OCI-LY7 (cell line): Measurements from ENCODE around the gene SLFN5. TPM values are rescaled to one million over a fixed set of nuclear protein-coding genes. Genes with fewer than 3 reads are reported as not detected.

Experiments
- BruUV-seq: library from RNA; stranded (reverse); fragments of 400-500 nt; replicated peaks from 2 replicates; lab custom pipeline; 2021; lab: Mats Ljungman, UMichigan
- CTCF ChIA-PET: fragments of 300-600 bp; sonication (Branson Sonifier 250); formaldehyde crosslinking; loops from one replicate; lab custom pipeline; 2022; ENCODE audit warnings: antibody characterized with exemption; ENCODE audit not compliant: unreplicated experiment; lab: Charles Lee
- POLR2A ChIA-PET: fragments of 300-600 bp; sonication (Branson Sonifier 250); formaldehyde crosslinking; loops from one replicate; lab custom pipeline; 2022; ENCODE audit warnings: antibody characterized with exemption; lab: Charles Lee
- DNase-seq: peaks from one replicate; pipeline ENCODE4 v3.0.0-alpha.2; 2015; ENCODE audit warnings: low spot score
- H2AFZ ChIP-seq: fragments of 200-600 bp; sonication (generic), shearing (Covaris generic); 2 replicates; pipeline ENCODE4 v1.6.1; 2014; ENCODE audit warnings: mild to moderate bottlenecking, antibody characterized with exemption, low read length, moderate library complexity
- H3K27ac ChIP-seq: fragments of 200-600 bp; sonication (generic); 2 replicates; pipeline ENCODE4 v1.5.1; 2014; ENCODE audit warnings: mixed run types, low read depth, mild to moderate bottlenecking, moderate library complexity, low read length, inconsistent platforms; ENCODE audit not compliant: poor library complexity, severe bottlenecking
- H3K36me3 ChIP-seq: fragments of 200-600 bp; sonication (generic); 2 replicates; pipeline ENCODE4 v1.6.1; 2014; ENCODE audit warnings: mild to moderate bottlenecking, antibody characterized with exemption, low read length, moderate library complexity, mixed read lengths; ENCODE audit not compliant: insufficient read depth
- H3K4me1 ChIP-seq: fragments of 200-600 bp; sonication (generic); 2 replicates; pipeline ENCODE4 v1.5.1; 2014; ENCODE audit warnings: mild to moderate bottlenecking, low read length; ENCODE audit not compliant: insufficient read depth, poor library complexity, severe bottlenecking
- H3K4me2 ChIP-seq: fragments of 200-600 bp; sonication (generic); 2 replicates; pipeline ENCODE4 v1.6.1; 2014; ENCODE audit warnings: mild to moderate bottlenecking, low read length
- H3K4me3 ChIP-seq: fragments of 200-600 bp; sonication (generic); 2 replicates; pipeline ENCODE4 v1.5.1; 2014; ENCODE audit warnings: mild to moderate bottlenecking, low read depth, low read length; ENCODE audit not compliant: poor library complexity, severe bottlenecking
- H3K79me2 ChIP-seq: fragments of 200-600 bp; sonication (generic); 2 replicates; pipeline ENCODE4 v1.6.1; 2016; ENCODE audit warnings: low read depth, mild to moderate bottlenecking, low read length, moderate library complexity, mixed read lengths; ENCODE audit not compliant: insufficient read depth
- H3K9me2 ChIP-seq: fragments of 200-600 bp; sonication (generic); 2 replicates; pipeline ENCODE4 v1.6.1; 2016; ENCODE audit warnings: mild to moderate bottlenecking, low read length, mixed read lengths; ENCODE audit not compliant: insufficient read depth
- H3K9me3 ChIP-seq: fragments of 200-600 bp; sonication (generic); 2 replicates; pipeline ENCODE4 v1.6.1; 2014; ENCODE audit warnings: mild to moderate bottlenecking, mixed run types, low read length, mixed read lengths
- H4K20me1 ChIP-seq: fragments of 200-600 bp; sonication (generic); 2 replicates; pipeline ENCODE4 v1.6.1; 2014; ENCODE audit warnings: mild to moderate bottlenecking, antibody characterized with exemption, low read length, moderate library complexity, mixed read lengths; ENCODE audit not compliant: insufficient read depth
- CTCF ChIP-seq: fragments of 200-600 bp; sonication (generic); conservative IDR thresholded peaks from 2 replicates; pipeline ENCODE4 v1.5.1; 2014; ENCODE audit warnings: mild to moderate bottlenecking, antibody characterized with exemption, low read length, moderate library complexity, mixed read lengths
- EZH2phosphoT487 ChIP-seq: fragments of 200-600 bp; sonication (generic); IDR thresholded peaks from 2 replicates; pipeline ENCODE4 v1.6.1; 2018; ENCODE audit warnings: low read depth, borderline replicate concordance, mild to moderate bottlenecking, mixed run types, antibody characterized with exemption, low read length, moderate library complexity, mixed read lengths
- intact Hi-C: fragments of 100-400 bp; cut with micrococcal nuclease; formaldehyde crosslinking; loops from one replicate; pipeline ENCODE4 v1.10.0; 2022; ENCODE audit not compliant: unreplicated experiment
- total RNA-seq, 2 experiments: library from RNA; depleted of rRNA in 1 of 2; stranded (reverse); fragments of >200 nt in 1 of 2; shearing (Covaris generic) in 1 of 2; gene quantifications; 2 replicates each; pipeline ENCODE4 v1.2.3, GENCODE V29; 2014 to 2022

SLFN5 gene
- total RNA-seq, 2 experiments from 2014 or later: 0.38 to 1.1 TPM

- no peak overlapping the region for H3K27ac ChIP-seq
These were observed 71.7 kb downstream of the SLFN5 start for GRCh38 chr17:35314415-35315216.

GRCh38 chr17:35315283-35315682, 72.4 kb downstream of the SLFN5 start:
- no peaks in the 10 kb centered on the region for H3K9me2 ChIP-seq
- no peak overlapping the region for H2AFZ ChIP-seq
- no peaks in the 10 kb centered on the region for H3K79me2 ChIP-seq
- intact Hi-C loops: no loop called here
- no peaks in the 10 kb centered on the region for H3K9me3 ChIP-seq
- no peak overlapping the region for H3K27ac ChIP-seq
- POLR2A ChIA-PET: no interaction called here
- no peak for TF ChIP-seq EZH2phosphoT487
- no peak overlapping the region for H3K4me3 ChIP-seq
- no peaks in the 10 kb centered on the region for H3K36me3 ChIP-seq
- no peaks in the 10 kb centered on the region for H4K20me1 ChIP-seq
- CTCF ChIA-PET: no interaction called here
- BruUV-seq: no TSS peak
- DNase-seq: no peak
- no peaks in the 10 kb centered on the region for H3K4me1 ChIP-seq
- no peak overlapping the region for H3K4me2 ChIP-seq

More at GRCh38 chr17:35314415-35315216, 71.7 kb downstream of the SLFN5 start:
- ChIA-PET POLR2A (no interaction called here), CTCF (no interaction called here)
- no peak overlapping the region for H3K4me2 ChIP-seq
- H3K9me2 ChIP-seq: no peaks in the 10 kb centered on the region
- no peak overlapping the region for H3K4me3 ChIP-seq
- H3K9me3 ChIP-seq: no peaks in the 10 kb centered on the region
- DNase-seq: no peak
- no peaks in the 10 kb centered on the region for H3K36me3 ChIP-seq
- no peak for TF ChIP-seq CTCF
- no peak for TF ChIP-seq EZH2phosphoT487
- no peaks in the 10 kb centered on the region for H3K4me1 ChIP-seq
- intact Hi-C loops: no loop called here
- H2AFZ ChIP-seq: no peak overlapping the region
- no peaks in the 10 kb centered on the region for H4K20me1 ChIP-seq
- H3K79me2 ChIP-seq: no peaks in the 10 kb centered on the region
- BruUV-seq: no TSS peak

DNA sequence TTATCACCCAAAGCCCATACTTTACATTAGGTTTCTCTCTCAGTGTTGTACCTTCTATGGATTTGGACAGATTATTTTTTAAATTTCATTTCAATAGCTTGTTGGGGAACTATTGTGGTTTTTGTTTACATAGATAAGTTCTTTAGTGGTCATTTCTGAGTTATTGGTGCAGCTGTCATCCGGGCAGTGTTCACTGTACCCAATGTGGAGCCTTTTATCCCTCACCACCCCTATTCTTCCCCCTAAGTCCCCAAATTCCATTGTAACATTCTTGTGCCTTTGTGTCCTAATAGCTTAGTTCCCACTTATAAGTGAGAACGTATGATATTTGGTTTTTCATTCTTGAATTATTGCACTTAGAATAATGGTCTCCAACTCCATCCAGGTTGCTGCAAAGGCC, 73.1 kb downstream of the SLFN5 start:
- no peaks in the 10 kb centered on the region for H3K4me1 ChIP-seq
- DNase-seq: no peak
- POLR2A ChIA-PET: no interaction called here
- H3K4me3 ChIP-seq: no peak overlapping the region
- no peak overlapping the region for H3K27ac ChIP-seq
- no peaks in the 10 kb centered on the region for H3K9me2 ChIP-seq
- no TSS peak for BruUV-seq
- H3K79me2 ChIP-seq: no peaks in the 10 kb centered on the region
- intact Hi-C loops: no loop called here
- no peaks in the 10 kb centered on the region for H4K20me1 ChIP-seq
- CTCF ChIA-PET: no interaction called here
- TF ChIP-seq EZH2phosphoT487 (no peak), CTCF (no peak)
- H3K9me3 ChIP-seq: no peaks in the 10 kb centered on the region
- no peak overlapping the region for H3K4me2 ChIP-seq
- no peak overlapping the region for H2AFZ ChIP-seq
- no peaks in the 10 kb centered on the region for H3K36me3 ChIP-seq
